Measurements from ENCODE around the gene TRIP4. TPM values are rescaled to one million over a fixed set of nuclear protein-coding genes. Genes with fewer than 3 reads are reported as not detected.
A peak's percentile ranks its signal among the peaks of the same experiment; 100 is the strongest.

TRIP4 gene
- total and polyA plus RNA-seq, 9 of the 15 experiments (the other 6 are each of a cell fraction or from before 2014, with no cell fraction given) = 7.6 to 23.3 (median 16.7) TPM

- peak; percentile 64; the same call in 1 of the 2 replicates for TF ChIP-seq ARID4B (CRISPR knock-in tag; IDR thresholded peaks at IDR 0.05)
- no peak for TF ChIP-seq PURB (CRISPR knock-in tag; IDR thresholded peaks at IDR 0.05; ENCODE audit: low read depth)
- TF ChIP-seq ZNF407 (IDR thresholded peaks at IDR 0.05; ENCODE audit: low read depth) = no peak
- peak; percentile 7; the same call in 1 of the 2 replicates for TF ChIP-seq GABPA (tag; conservative IDR thresholded peaks at IDR 0.05; ENCODE audit: low read depth)
- no peak for TF ChIP-seq ZBTB2 (IDR thresholded peaks at IDR 0.05)
- TF ChIP-seq ZNF347 (CRISPR knock-in tag; IDR thresholded peaks at IDR 0.05; ENCODE audit: low read depth) = no peak
- TF ChIP-seq HDAC6 (IDR thresholded peaks at IDR 0.05; ENCODE audit: low read depth, low read length) = no peak
- no peak for TF ChIP-seq EHMT2 (IDR thresholded peaks at IDR 0.05)
- no peak for TF ChIP-seq ZFP91 (CRISPR knock-in tag; IDR thresholded peaks at IDR 0.05)
- no peak for TF ChIP-seq FOXP1 (CRISPR knock-in tag; IDR thresholded peaks at IDR 0.05)
Observed at GRCh38 chr15:64460724-64461720, 73.4 kb downstream of the TRIP4 start (continued).

Data from K562 (cell line).